Measurements from ENCODE around the gene ANKRD53. TPM values are rescaled to one million over a fixed set of nuclear protein-coding genes. Genes with fewer than 3 reads are reported as not detected.
A peak's percentile ranks its signal among the peaks of the same experiment; 100 is the strongest.

Gene ANKRD53
- total and polyA plus RNA-seq, 7 experiments from 2014 or later: 0.21 to 1.5 (median 0.63) TPM; not detected in 3

GRCh38 chr2:70949086-70949485 lies 29.3 kb upstream of the ANKRD53 start:
- H3K4me1 Mint-ChIP-seq: peaks cover 10 to 18% (median 14%) of the 10 kb centered on the region in 7 donors
- ChIA-PET CTCF (interaction anchor here (0.5 to 3.5 kb wide), 10 partner anchors 11 to 645 kb away, joined by 4 to 16 read pairs (median 6); partner anchors contain the start of gene FIGLA), POLR2A (no interaction called here)
- Histone ChIP-seq H3K9me3 (ENCODE audit: control insufficient read depth in 2 of 3, low read length in 3 of 3) (no peaks in the 10 kb centered on the region), H3K36me3 (ENCODE audit: control insufficient read depth in 2 of 3, insufficient read depth in 3 of 3, low read length in 3 of 3) (no peaks in the 10 kb centered on the region), H3K4me1 (ENCODE audit: control insufficient read depth in 2 of 2, insufficient read depth in 2 of 2, low read length in 2 of 2) (peaks cover 0 to 4% of the 10 kb centered on the region in 2 donors), H3K27me3 (ENCODE audit: control insufficient read depth in 2 of 2, insufficient read depth in 2 of 2, low read length in 2 of 2) (no peaks in the 10 kb centered on the region), H3K4me3 (ENCODE audit: low read length) (no peak overlapping the region), H3K27ac (ENCODE audit: low read depth, low read length) (no peak overlapping the region)
- DNase-seq (no peak), ATAC-seq (no peak)
- no peak overlapping the region for H3K27ac Mint-ChIP-seq
- peaks cover 7 to 35% (median 21%) of the 10 kb centered on the region in 5 donors for H3K27me3 Mint-ChIP-seq
- intact Hi-C loops (cut with micrococcal nuclease): loop anchor here in 1 of 2 donors (2.0 to 10.0 kb wide), 3 partner anchors 86 to 647 kb away; partner anchors contain the start of gene FAM136A
- no peaks in the 10 kb centered on the region for H3K36me3 Mint-ChIP-seq
- no peaks in the 10 kb centered on the region for H3K9me3 Mint-ChIP-seq
- H3K4me3 Mint-ChIP-seq: peak overlapping the region in 3 of 10 donors; percentile 7 to 55 (median 10)

DNA sequence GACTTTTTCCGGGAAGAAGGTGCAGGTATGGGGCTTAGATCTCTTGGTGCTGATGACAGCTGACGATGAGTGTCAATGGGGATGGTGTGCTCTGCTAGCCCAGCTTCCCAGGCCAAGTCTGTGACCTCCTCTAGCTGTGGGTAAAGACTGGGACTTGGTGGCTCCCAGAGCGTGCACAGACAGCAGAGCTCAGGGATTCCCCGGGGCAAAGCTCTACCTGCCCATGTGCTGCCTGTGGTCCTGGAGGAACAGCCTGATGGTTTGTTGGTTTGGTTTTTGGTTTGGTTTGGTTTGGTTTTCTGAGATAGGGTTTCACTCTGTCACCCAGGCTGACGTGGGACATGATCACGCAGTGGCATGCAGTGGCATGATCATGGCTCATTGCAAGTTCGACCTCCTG lies 23.5 kb upstream of the ANKRD53 start:
- Histone ChIP-seq H3K27me3 (ENCODE audit: control insufficient read depth in 2 of 2, insufficient read depth in 2 of 2, low read length in 2 of 2) (no peaks in the 10 kb centered on the region), H3K4me1 (ENCODE audit: control insufficient read depth in 2 of 2, insufficient read depth in 2 of 2, low read length in 2 of 2) (peaks cover 0 to 6% of the 10 kb centered on the region in 2 donors), H3K36me3 (ENCODE audit: control insufficient read depth in 2 of 3, insufficient read depth in 3 of 3, low read length in 3 of 3) (no peaks in the 10 kb centered on the region), H3K4me3 (ENCODE audit: low read length) (no peak overlapping the region), H3K27ac (ENCODE audit: low read depth, low read length) (no peak overlapping the region), H3K9me3 (ENCODE audit: control insufficient read depth in 2 of 3, low read length in 3 of 3) (no peaks in the 10 kb centered on the region)
- Mint-ChIP-seq H3K27me3 (peaks cover 22 to 45% (median 32%) of the 10 kb centered on the region in 5 donors), H3K9me3 (no peaks in the 10 kb centered on the region), H3K27ac (no peak overlapping the region), H3K4me1 (peaks cover 0 to 4% (median 0%) of the 10 kb centered on the region in 7 donors), H3K4me3 (no peak overlapping the region), H3K36me3 (no peaks in the 10 kb centered on the region)
- intact Hi-C loops (cut with micrococcal nuclease): no loop called here
- ChIA-PET CTCF (interaction anchor here (0.7 to 1.5 kb wide), 3 partner anchors 9 to 297 kb away, joined by 3 to 4 read pairs (median 3); no protein-coding TSS in a partner anchor), POLR2A (no interaction called here)
- ATAC-seq: no peak
- DNase-seq: no peak

GRCh38 chr2:70956141-70956540 lies 22.3 kb upstream of the ANKRD53 start:
- no peak overlapping the region for H3K4me3 Mint-ChIP-seq

GRCh38 chr2:70957798-70958197 lies 20.6 kb upstream of the ANKRD53 start:
- H3K4me3 ChIP-seq (ENCODE audit: low read length): no peak overlapping the region
- H3K9me3 ChIP-seq (ENCODE audit: control insufficient read depth in 2 of 3, low read length in 3 of 3): no peaks in the 10 kb centered on the region
- no peaks in the 10 kb centered on the region for H3K27me3 ChIP-seq (ENCODE audit: control insufficient read depth in 2 of 2, insufficient read depth in 2 of 2, low read length in 2 of 2)
- ChIA-PET CTCF (no interaction called here), POLR2A (no interaction called here)
- no peak for ATAC-seq
- H3K4me3 Mint-ChIP-seq: no peak overlapping the region
- peaks cover 0 to 2% (median 0%) of the 10 kb centered on the region in 11 donors for H3K9me3 Mint-ChIP-seq
- H3K27me3 Mint-ChIP-seq: peaks cover 35 to 46% (median 41%) of the 10 kb centered on the region in 5 donors
- no peak for DNase-seq
- H3K36me3 ChIP-seq (ENCODE audit: control insufficient read depth in 2 of 3, insufficient read depth in 3 of 3, low read length in 3 of 3): no peaks in the 10 kb centered on the region
- no peaks in the 10 kb centered on the region for H3K36me3 Mint-ChIP-seq
- H3K4me1 Mint-ChIP-seq: peaks cover 0 to 5% (median 0%) of the 10 kb centered on the region in 7 donors
- no peak overlapping the region for H3K27ac ChIP-seq (ENCODE audit: low read depth, low read length)
- intact Hi-C loops (cut with micrococcal nuclease): no loop called here
- peaks cover 0 to 6% of the 10 kb centered on the region in 2 donors for H3K4me1 ChIP-seq (ENCODE audit: control insufficient read depth in 2 of 2, insufficient read depth in 2 of 2, low read length in 2 of 2)
- H3K27ac Mint-ChIP-seq: no peak overlapping the region

More at GRCh38 chr2:70956141-70956540, 22.3 kb upstream of the ANKRD53 start:
- ATAC-seq: no peak
- Mint-ChIP-seq H3K27ac (no peak overlapping the region), H3K9me3 (no peaks in the 10 kb centered on the region), H3K36me3 (no peaks in the 10 kb centered on the region), H3K4me1 (peaks cover 0 to 5% (median 0%) of the 10 kb centered on the region in 7 donors), H3K27me3 (peaks cover 27 to 45% (median 36%) of the 10 kb centered on the region in 5 donors)
- Histone ChIP-seq H3K4me3 (ENCODE audit: low read length) (no peak overlapping the region), H3K36me3 (ENCODE audit: control insufficient read depth in 2 of 3, insufficient read depth in 3 of 3, low read length in 3 of 3) (no peaks in the 10 kb centered on the region), H3K27ac (ENCODE audit: low read depth, low read length) (no peak overlapping the region), H3K4me1 (ENCODE audit: control insufficient read depth in 2 of 2, insufficient read depth in 2 of 2, low read length in 2 of 2) (peaks cover 0 to 6% of the 10 kb centered on the region in 2 donors), H3K9me3 (ENCODE audit: control insufficient read depth in 2 of 3, low read length in 3 of 3) (no peaks in the 10 kb centered on the region), H3K27me3 (ENCODE audit: control insufficient read depth in 2 of 2, insufficient read depth in 2 of 2, low read length in 2 of 2) (no peaks in the 10 kb centered on the region)
- intact Hi-C loops (cut with micrococcal nuclease): no loop called here
- no peak for DNase-seq
- CTCF ChIA-PET: no interaction called here
- POLR2A ChIA-PET: no interaction called here

GRCh38 chr2:70958759-70959158 lies 19.7 kb upstream of the ANKRD53 start:
- peaks cover 0 to 6% of the 10 kb centered on the region in 2 donors for H3K4me1 ChIP-seq (ENCODE audit: control insufficient read depth in 2 of 2, insufficient read depth in 2 of 2, low read length in 2 of 2)
- Mint-ChIP-seq H3K9me3 (peaks cover 0 to 2% (median 0%) of the 10 kb centered on the region in 11 donors), H3K27ac (no peak overlapping the region), H3K36me3 (no peaks in the 10 kb centered on the region), H3K4me3 (no peak overlapping the region), H3K4me1 (peaks cover 0 to 5% (median 0%) of the 10 kb centered on the region in 7 donors), H3K27me3 (peaks cover 36 to 50% (median 46%) of the 10 kb centered on the region in 5 donors)
- H3K27me3 ChIP-seq (ENCODE audit: control insufficient read depth in 2 of 2, insufficient read depth in 2 of 2, low read length in 2 of 2): no peaks in the 10 kb centered on the region
- intact Hi-C loops (cut with micrococcal nuclease): no loop called here
- ATAC-seq (no peak), DNase-seq (no peak)
- H3K36me3 ChIP-seq (ENCODE audit: control insufficient read depth in 2 of 3, insufficient read depth in 3 of 3, low read length in 3 of 3): no peaks in the 10 kb centered on the region
- ChIA-PET CTCF (no interaction called here), POLR2A (no interaction called here)
- no peak overlapping the region for H3K27ac ChIP-seq (ENCODE audit: low read depth, low read length)
- H3K4me3 ChIP-seq (ENCODE audit: low read length): no peak overlapping the region
- H3K9me3 ChIP-seq (ENCODE audit: control insufficient read depth in 2 of 3, low read length in 3 of 3): no peaks in the 10 kb centered on the region

GRCh38 chr2:70959271-70959761 lies 19.1 kb upstream of the ANKRD53 start:
- Histone ChIP-seq H3K36me3 (ENCODE audit: control insufficient read depth in 2 of 3, insufficient read depth in 3 of 3, low read length in 3 of 3) (no peaks in the 10 kb centered on the region), H3K4me1 (ENCODE audit: control insufficient read depth in 2 of 2, insufficient read depth in 2 of 2, low read length in 2 of 2) (peaks cover 0 to 6% of the 10 kb centered on the region in 2 donors), H3K4me3 (ENCODE audit: low read length) (no peak overlapping the region), H3K27ac (ENCODE audit: low read depth, low read length) (no peak overlapping the region), H3K27me3 (ENCODE audit: control insufficient read depth in 2 of 2, insufficient read depth in 2 of 2, low read length in 2 of 2) (no peaks in the 10 kb centered on the region), H3K9me3 (ENCODE audit: control insufficient read depth in 2 of 3, low read length in 3 of 3) (no peaks in the 10 kb centered on the region)
- intact Hi-C loops (cut with micrococcal nuclease): no loop called here
- ChIA-PET CTCF (interaction anchor here (0.9 kb wide), 1 partner anchor 8 kb away, joined by 3 read pairs; no protein-coding TSS in a partner anchor), POLR2A (no interaction called here)
- DNase-seq (peak in 1 of 9 donors; percentile 2), ATAC-seq (no peak)
- Mint-ChIP-seq H3K36me3 (no peaks in the 10 kb centered on the region), H3K4me1 (peaks cover 0 to 5% (median 0%) of the 10 kb centered on the region in 7 donors), H3K4me3 (no peak overlapping the region), H3K27me3 (peaks cover 36 to 49% (median 43%) of the 10 kb centered on the region in 5 donors), H3K27ac (no peak overlapping the region), H3K9me3 (peaks cover 0 to 2% (median 0%) of the 10 kb centered on the region in 11 donors)
